NB4 (cell line): ENCODE data around the gene ADCY2.

Experiments used
- CTCF ChIP-seq: IDR thresholded peaks from one replicate; pipeline ENCODE4 v1.5.1; 2012; ENCODE audit warnings: low read depth, low read length
- POLR2A ChIP-seq: IDR thresholded peaks from 2 replicates; pipeline ENCODE4 v1.6.1; 2011; ENCODE audit warnings: mild to moderate bottlenecking; ENCODE audit not compliant: insufficient read length; ENCODE audit errors: extremely low read depth

GRCh38 chr5:7642029-7642428, 246.1 kb downstream of the ADCY2 start:
- no peak for TF ChIP-seq CTCF
- TF ChIP-seq POLR2A, result no peak
